Karpas-422 (cell line): ENCODE results near the gene RELB. TPM values are rescaled to one million over a fixed set of nuclear protein-coding genes. Genes with fewer than 3 reads are reported as not detected.

Source experiments
- DNase-seq: peaks from one replicate; pipeline ENCODE4 v3.0.0-alpha.2; 2015
- H2AFZ ChIP-seq: fragments of 200-600 bp; sonication (generic); 2 replicates; pipeline ENCODE4 v1.6.1; 2014; ENCODE audit warnings: antibody characterized with exemption, low read length, mixed read lengths
- H3K27ac ChIP-seq: fragments of 200-600 bp; sonication (generic); 2 replicates; pipeline ENCODE4 v1.5.1; 2014; ENCODE audit warnings: mild to moderate bottlenecking, low read length, moderate library complexity
- H3K27me3 ChIP-seq: fragments of 200-600 bp; sonication (generic); 2 replicates; pipeline ENCODE4 v1.6.1; 2014; ENCODE audit warnings: low read length, mixed read lengths
- H3K36me3 ChIP-seq: fragments of 200-600 bp; sonication (generic); 2 replicates; pipeline ENCODE4 v1.6.1; 2014; ENCODE audit warnings: low read length, mixed read lengths; ENCODE audit not compliant: insufficient read depth
- H3K4me1 ChIP-seq: fragments of 200-600 bp; sonication (generic); 2 replicates; pipeline ENCODE4 v1.6.1; 2014; ENCODE audit warnings: mild to moderate bottlenecking, low read length, mixed read lengths
- H3K4me2 ChIP-seq: fragments of 200-600 bp; sonication (generic); 2 replicates; pipeline ENCODE4 v1.6.1; 2014; ENCODE audit warnings: low read length, low read depth, mild to moderate bottlenecking; ENCODE audit not compliant: poor library complexity, severe bottlenecking
- H3K4me3 ChIP-seq: fragments of 200-600 bp; sonication (generic); 2 replicates; pipeline ENCODE4 v1.5.1; 2014; ENCODE audit warnings: mild to moderate bottlenecking, antibody characterized with exemption, low read length, mixed read lengths
- H3K79me2 ChIP-seq: fragments of 200-600 bp; sonication (generic); 2 replicates; pipeline ENCODE4 v1.6.1; 2014; ENCODE audit warnings: mild to moderate bottlenecking, low read length, mixed read lengths
- H3K9ac ChIP-seq: fragments of 200-600 bp; sonication (generic); 2 replicates; pipeline ENCODE4 v1.6.0; 2014; ENCODE audit warnings: low read length
- H3K9me2 ChIP-seq: fragments of 200-600 bp; sonication (generic), shearing (Covaris generic); replicated peaks from 2 replicates; pipeline ENCODE4 v1.6.0; 2014; ENCODE audit warnings: mild to moderate bottlenecking, low read length, moderate library complexity; ENCODE audit not compliant: insufficient read depth
- H3K9me3 ChIP-seq: fragments of 300-700, 200-600 bp; sonication (generic); 2 replicates; pipeline ENCODE4 v1.6.1; 2014; ENCODE audit warnings: low read length, mixed read lengths
- H4K20me1 ChIP-seq: fragments of 200-600 bp; sonication (generic); 2 replicates; pipeline ENCODE4 v1.6.1; 2014; ENCODE audit warnings: mild to moderate bottlenecking, antibody characterized with exemption, low read length, low read depth; ENCODE audit not compliant: insufficient read depth
- total RNA-seq: library from RNA; depleted of rRNA; stranded (reverse); fragments of >200 nt; shearing (Covaris generic); gene quantifications from 2 replicates; pipeline ENCODE4 v1.2.3, GENCODE V29; 2014; ENCODE audit warnings: low replicate concordance

RELB gene
- total RNA-seq, 1 experiment from 2014 or later, result 0.63 TPM

- Histone ChIP-seq H3K4me2 (no peak overlapping the region), H3K4me1 (no peaks in the 10 kb centered on the region), H3K36me3 (peaks cover 29% of the 10 kb centered on the region), H4K20me1 (peaks cover 21% of the 10 kb centered on the region), H3K27ac (no peak overlapping the region), H2AFZ (no peak overlapping the region), H3K9ac (no peak overlapping the region), H3K9me3 (no peaks in the 10 kb centered on the region), H3K9me2 (no peaks in the 10 kb centered on the region), H3K27me3 (no peaks in the 10 kb centered on the region), H3K79me2 (peaks cover 16% of the 10 kb centered on the region; the same call in 1 of the 2 replicates), H3K4me3 (no peak overlapping the region)
- no peak for DNase-seq
Observed at GRCh38 chr19:45063851-45064801, 62.9 kb downstream of the RELB start.

DNA sequence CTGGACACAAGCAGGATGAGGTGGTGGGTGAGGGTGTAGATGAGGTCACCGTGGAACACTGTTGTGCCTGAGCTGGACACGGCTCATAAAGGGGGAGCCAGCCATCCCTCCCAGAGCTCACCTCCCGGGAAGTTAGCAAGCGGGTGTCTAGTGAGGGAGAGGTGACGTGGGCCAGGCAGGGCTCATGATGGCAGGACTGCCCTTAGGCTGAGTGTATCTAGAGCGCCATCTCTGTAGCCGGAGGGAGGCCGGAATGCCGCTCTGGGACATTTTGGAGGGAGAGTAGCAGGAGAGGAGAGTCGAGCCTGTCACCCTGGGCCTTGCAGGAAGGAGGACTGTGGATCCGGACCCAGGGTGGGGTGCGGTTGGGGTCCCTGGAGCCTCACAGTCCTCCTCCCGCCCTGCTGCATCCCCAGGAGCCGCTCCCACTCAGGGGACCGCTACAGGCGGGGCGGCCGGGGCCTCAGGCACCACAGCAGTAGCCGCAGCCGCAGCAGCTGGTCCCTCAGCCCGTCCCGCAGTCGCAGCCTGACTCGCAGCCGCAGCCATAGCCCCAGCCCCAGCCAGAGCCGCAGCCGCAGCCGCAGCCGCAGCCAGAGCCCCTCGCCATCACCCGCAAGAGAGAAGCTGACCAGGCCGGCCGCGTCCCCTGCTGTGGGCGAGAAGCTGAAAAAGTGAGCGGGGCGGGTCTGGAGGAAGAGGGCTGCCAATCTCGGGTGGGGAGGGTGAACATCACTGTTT lies 65.8 kb downstream of the RELB start:
- no peak overlapping the region for H3K4me2 ChIP-seq
- no peaks in the 10 kb centered on the region for H3K27me3 ChIP-seq
- H3K4me1 ChIP-seq, result peaks cover 19% of the 10 kb centered on the region
- H3K27ac ChIP-seq, result no peak overlapping the region
- H3K4me3 ChIP-seq, result no peak overlapping the region
- no peak overlapping the region for H2AFZ ChIP-seq
- no peaks in the 10 kb centered on the region for H3K79me2 ChIP-seq
- H3K9me3 ChIP-seq, result no peaks in the 10 kb centered on the region
- peaks cover 28% of the 10 kb centered on the region for H4K20me1 ChIP-seq
- no peak overlapping the region for H3K9ac ChIP-seq
- H3K36me3 ChIP-seq, result peaks cover 9% of the 10 kb centered on the region
- no peak for DNase-seq
- H3K9me2 ChIP-seq, result no peaks in the 10 kb centered on the region

DNA sequence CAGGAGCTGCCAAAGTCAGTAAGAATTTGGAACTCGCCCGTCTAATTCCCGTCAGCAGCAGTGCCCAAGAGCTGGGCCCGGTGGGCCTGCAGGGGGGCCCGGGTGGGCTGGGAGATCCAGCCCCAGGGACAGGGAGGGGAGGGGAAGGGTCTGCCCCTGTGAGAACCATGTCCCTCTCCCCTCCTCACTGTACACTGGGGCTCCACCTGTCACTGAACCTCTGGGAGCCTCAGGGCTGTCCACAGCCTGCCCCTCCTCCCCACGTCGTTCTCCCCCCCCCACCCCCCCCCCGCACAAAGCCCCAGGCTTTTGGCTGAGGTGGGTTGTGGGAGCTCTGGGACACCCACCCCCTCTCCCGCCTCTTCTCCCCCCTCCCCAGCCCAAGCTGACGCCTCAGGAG lies 66.8 kb downstream of the RELB start:
- Histone ChIP-seq H3K9me3 (no peaks in the 10 kb centered on the region), H3K79me2 (peaks cover 2% of the 10 kb centered on the region; the same call in 1 of the 2 replicates), H3K4me2 (no peak overlapping the region), H4K20me1 (peaks cover 37% of the 10 kb centered on the region), H3K36me3 (peaks cover 6% of the 10 kb centered on the region), H3K27ac (no peak overlapping the region), H3K27me3 (no peaks in the 10 kb centered on the region), H3K4me1 (peaks cover 27% of the 10 kb centered on the region), H3K9me2 (no peaks in the 10 kb centered on the region), H3K4me3 (no peak overlapping the region), H3K9ac (no peak overlapping the region), H2AFZ (no peak overlapping the region)
- no peak for DNase-seq

DNA sequence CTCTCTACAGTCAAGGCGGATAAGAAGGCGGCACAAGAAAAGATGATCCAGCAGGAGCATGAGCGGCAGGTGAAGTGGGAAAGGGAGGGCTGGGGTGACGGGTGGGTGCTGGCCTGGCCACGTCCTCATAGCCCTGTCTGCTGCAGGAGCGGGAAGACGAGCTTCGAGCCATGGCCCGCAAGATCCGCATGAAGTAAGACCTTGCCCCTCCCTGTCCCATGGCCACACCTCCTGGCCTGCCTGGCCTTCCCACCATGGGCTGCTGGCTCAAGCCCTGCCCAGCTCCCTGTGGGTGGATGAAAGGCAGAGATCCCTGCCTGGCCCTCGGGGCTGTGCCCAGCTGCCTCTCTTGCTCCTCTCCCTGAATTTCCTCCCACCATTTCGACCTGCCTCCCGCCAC lies 67.8 kb downstream of the RELB start:
- Histone ChIP-seq H3K27ac (no peak overlapping the region), H3K79me2 (peaks cover 3% of the 10 kb centered on the region), H3K4me1 (peaks cover 28% of the 10 kb centered on the region), H4K20me1 (peaks cover 38% of the 10 kb centered on the region), H2AFZ (no peak overlapping the region), H3K9me2 (no peaks in the 10 kb centered on the region), H3K9ac (no peak overlapping the region), H3K4me2 (no peak overlapping the region), H3K9me3 (no peaks in the 10 kb centered on the region), H3K4me3 (no peak overlapping the region), H3K27me3 (no peaks in the 10 kb centered on the region), H3K36me3 (peaks cover 2% of the 10 kb centered on the region)
- DNase-seq, result peak; percentile 59

GRCh38 chr19:45070214-45070613 lies 69.0 kb downstream of the RELB start:
- Histone ChIP-seq H3K9me3 (no peaks in the 10 kb centered on the region), H3K79me2 (peaks cover 13% of the 10 kb centered on the region), H3K9me2 (no peaks in the 10 kb centered on the region), H3K4me3 (no peak overlapping the region), H3K27me3 (no peaks in the 10 kb centered on the region), H3K4me1 (peaks cover 39% of the 10 kb centered on the region), H3K36me3 (peaks cover 9% of the 10 kb centered on the region), H3K27ac (peak overlapping the region; percentile 61), H4K20me1 (peaks cover 48% of the 10 kb centered on the region), H2AFZ (no peak overlapping the region), H3K9ac (no peak overlapping the region), H3K4me2 (no peak overlapping the region)
- DNase-seq, result peak; percentile 51

DNA sequence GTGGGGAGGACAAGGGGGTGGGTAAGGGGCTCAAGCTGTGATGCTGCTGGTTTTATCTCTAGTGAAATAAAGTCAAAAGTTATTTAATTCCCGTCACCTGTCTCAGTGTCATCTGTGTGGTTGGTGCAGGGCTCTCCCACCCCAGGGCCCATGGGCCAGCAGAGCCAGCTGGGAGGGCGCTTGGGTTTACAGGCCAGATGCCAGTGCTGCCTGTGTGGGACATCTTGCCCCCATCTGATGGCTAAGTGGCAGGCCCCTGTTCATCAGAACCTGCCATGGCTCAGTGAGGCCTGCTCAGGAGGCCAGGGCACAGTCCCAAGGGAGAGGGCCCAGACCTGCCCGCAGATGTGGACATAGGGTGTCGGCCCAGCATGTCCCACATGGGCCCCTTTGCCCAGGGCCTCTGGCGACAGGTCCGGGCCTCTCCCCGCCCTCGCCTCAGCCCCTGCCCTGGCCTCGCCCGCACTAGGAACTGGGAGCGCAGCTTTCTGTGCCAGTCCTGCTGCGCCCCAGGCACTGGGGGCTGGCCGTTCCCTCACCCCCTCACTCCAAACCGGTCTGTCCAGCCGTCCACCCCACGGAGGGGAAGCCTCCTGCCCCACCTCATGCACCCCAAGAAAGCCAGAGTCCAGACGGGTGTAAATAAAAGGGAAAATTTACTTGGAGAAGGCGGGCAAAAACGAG lies 69.7 kb downstream of the RELB start:
- Histone ChIP-seq H3K4me2 (no peak overlapping the region), H3K27me3 (no peaks in the 10 kb centered on the region), H4K20me1 (peaks cover 48% of the 10 kb centered on the region), H2AFZ (no peak overlapping the region), H3K9me2 (no peaks in the 10 kb centered on the region), H3K27ac (peak overlapping the region; percentile 61), H3K9me3 (no peaks in the 10 kb centered on the region), H3K36me3 (peaks cover 9% of the 10 kb centered on the region), H3K79me2 (peaks cover 18% of the 10 kb centered on the region), H3K4me3 (no peak overlapping the region), H3K9ac (peak overlapping the region; percentile 4; the same call in 1 of the 2 replicates), H3K4me1 (peaks cover 39% of the 10 kb centered on the region)
- peak; percentile 60 for DNase-seq

DNA sequence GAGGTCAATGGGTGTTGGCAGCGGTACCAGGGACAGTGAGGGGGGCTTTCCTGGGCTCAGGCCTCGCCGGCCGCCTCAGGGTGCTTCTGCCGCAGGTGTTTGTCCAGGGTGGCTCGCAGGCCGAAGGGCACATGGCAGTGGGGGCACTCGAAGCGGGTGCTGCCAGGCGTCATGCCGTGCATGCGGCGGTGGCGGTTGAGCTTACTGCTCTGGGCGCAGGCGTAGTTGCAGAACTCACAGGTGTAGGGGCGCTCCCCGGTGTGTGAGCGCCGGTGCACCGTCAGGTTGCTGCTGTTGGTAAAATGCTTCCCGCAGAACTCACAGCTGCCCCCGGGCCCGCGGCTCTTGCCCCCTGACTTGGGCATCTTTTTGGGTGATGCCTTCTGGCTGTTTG lies 70.3 kb downstream of the RELB start:
- Histone ChIP-seq H3K9me2 (no peaks in the 10 kb centered on the region), H3K27ac (no peak overlapping the region; the same call in 1 of the 2 replicates), H2AFZ (no peak overlapping the region), H3K4me2 (no peak overlapping the region), H3K27me3 (no peaks in the 10 kb centered on the region), H3K36me3 (peaks cover 9% of the 10 kb centered on the region), H3K9me3 (no peaks in the 10 kb centered on the region), H3K4me3 (no peak overlapping the region), H3K4me1 (peaks cover 41% of the 10 kb centered on the region), H4K20me1 (peaks cover 48% of the 10 kb centered on the region), H3K79me2 (peaks cover 21% of the 10 kb centered on the region), H3K9ac (no peak overlapping the region)
- no peak for DNase-seq
